GM10248 (cell line): ENCODE data around the gene GRAMD2B.

ENCODE experiments used
- CTCF ChIA-PET: fragments of 300-600 bp; sonication (Branson Sonifier 250); formaldehyde crosslinking; extraction: SDS; loops from one replicate; lab custom pipeline; 2021; ENCODE audit warnings: antibody characterized with exemption; lab: Yijun Ruan, JAX
- POLR2A ChIA-PET: fragments of 350-650 bp; sonication (Branson Sonifier 250); formaldehyde crosslinking; extraction: SDS; loops from one replicate; lab custom pipeline; 2020; ENCODE audit warnings: antibody characterized with exemption; lab: Yijun Ruan, JAX
- DNase-seq: peaks from one replicate; pipeline ENCODE4 v3.0.0; 2012; ENCODE audit errors: extremely low spot score
- CTCF ChIP-seq: IDR thresholded peaks from 2 replicates; pipeline ENCODE4 v1.5.1; 2012; ENCODE audit warnings: mild to moderate bottlenecking, low read depth; ENCODE audit errors: extremely low read depth, missing control alignments, control extremely low read depth

The GRAMD2B gene

GRCh38 chr5:126452477-126452876 lies 29.3 kb downstream of the GRAMD2B start:
- TF ChIP-seq CTCF = no peak
- CTCF ChIA-PET = interaction anchor here (1.0 kb wide), 1 partner anchor 12 kb away, joined by 3 read pairs; no protein-coding TSS in a partner anchor
- POLR2A ChIA-PET = no interaction called here
- no peak for DNase-seq

GRCh38 chr5:126454081-126454480 lies 30.9 kb downstream of the GRAMD2B start:
- ChIA-PET CTCF (interaction anchor here (2.2 kb wide), 1 partner anchor 46 kb away, joined by 5 read pairs; no protein-coding TSS in a partner anchor), POLR2A (interaction anchor here (0.6 kb wide), 1 partner anchor 162 kb away, joined by 5 read pairs; no protein-coding TSS in a partner anchor)
- no peak for TF ChIP-seq CTCF
- no peak for DNase-seq

- DNase-seq = no peak
- ChIA-PET POLR2A (interaction anchor here (0.6 kb wide), 1 partner anchor 161 kb away, joined by 5 read pairs; no protein-coding TSS in a partner anchor), CTCF (interaction anchor here (2.2 kb wide), 1 partner anchor 45 kb away, joined by 5 read pairs; no protein-coding TSS in a partner anchor)
- no peak for TF ChIP-seq CTCF
Measured at GRCh38 chr5:126454535-126454934, 31.3 kb downstream of the GRAMD2B start.

- TF ChIP-seq CTCF = no peak
- no peak for DNase-seq
- ChIA-PET POLR2A (no interaction called here), CTCF (interaction anchor here (1.1 to 2.2 kb wide), 2 partner anchors 44 to 156 kb away, joined by 3 to 5 read pairs; no protein-coding TSS in a partner anchor)
Measured at GRCh38 chr5:126455264-126455663, 32.1 kb downstream of the GRAMD2B start.

- CTCF ChIA-PET = interaction anchor here (1.1 to 2.2 kb wide), 2 partner anchors 44 to 156 kb away, joined by 3 to 5 read pairs; no protein-coding TSS in a partner anchor
- no peak for TF ChIP-seq CTCF
- POLR2A ChIA-PET = no interaction called here
- DNase-seq = no peak
Measured at GRCh38 chr5:126455728-126456127, 32.5 kb downstream of the GRAMD2B start.

- CTCF ChIA-PET = interaction anchor here (2.2 kb wide), 1 partner anchor 43 kb away, joined by 5 read pairs; no protein-coding TSS in a partner anchor
Measured at GRCh38 chr5:126456217-126456820, 33.1 kb downstream of the GRAMD2B start.

More at GRCh38 chr5:126456217-126456820, 33.1 kb downstream of the GRAMD2B start:
- no peak for DNase-seq
- POLR2A ChIA-PET = no interaction called here
- TF ChIP-seq CTCF = no peak
